K562 (cell line): ENCODE data around the gene POLD1. TPM values are rescaled to one million over a fixed set of nuclear protein-coding genes. Genes with fewer than 3 reads are reported as not detected.

Experiments
- ATAC-seq: fragments of 200-7000 bp; cut with Tn5 transposase; 3 replicates; pipeline ENCODE4 v1.9.1; 2020; ENCODE audit warnings: moderate library complexity
- BruUV-seq: library from RNA; stranded (reverse); fragments of 400-500 nt; replicated peaks from 2 replicates; lab custom pipeline; 2021; lab: Mats Ljungman, UMichigan
- CTCF ChIA-PET: fragments of 300-600 bp; formaldehyde crosslinking; extraction: SDS; loops from one replicate; lab custom pipeline; 2021; ENCODE audit warnings: low intra/inter-chr PET ratio; lab: Yijun Ruan, JAX
- POLR2A ChIA-PET: fragments of 300-600, 350-650 bp; sonication (Branson Sonifier 250); formaldehyde crosslinking; extraction: SDS; loops from one replicate; lab custom pipeline; 2021; ENCODE audit warnings: antibody characterized with exemption, inconsistent platforms; lab: Yijun Ruan, JAX
- DNase-seq, 4 experiments: peaks; one replicate each; pipeline versions ENCODE4 v3.0.0 to v3.0.0-alpha.2; 2011 to 2018; ENCODE audit warnings: low spot score in 3 of 4, mixed read lengths in 3 of 4; ENCODE audit errors: extremely low read depth in 1 of 4
- FAIRE-seq: peaks from 2 replicates; lab custom pipeline; 2011; peaks lifted over from hg19 to GRCh38; lab: Jason Lieb, UNC
- H2AFZ ChIP-seq: 2 replicates; pipeline ENCODE4 v1.6.0; 2011; ENCODE audit warnings: low read depth, low read length, control low read depth, inconsistent platforms
- H3K27ac ChIP-seq: fragments of 200-600 bp; 3 replicates; pipeline ENCODE4 v1.8.0; 2011; ENCODE audit warnings: low read depth, mild to moderate bottlenecking, control low read depth, inconsistent platforms, low read length, moderate library complexity, mixed read lengths; ENCODE audit errors: extremely low read depth
- H3K27me3 ChIP-seq, 2 experiments: fragments of 300-600 bp in 1 of 2; 2 replicates in 1 of 2; 3 replicates in 1 of 2; pipeline versions ENCODE4 v1.6.0 to v1.8.0; 2011; ENCODE audit warnings: inconsistent platforms in 2 of 2, low read length in 2 of 2, mild to moderate bottlenecking in 1 of 2, mixed read lengths in 1 of 2, moderate library complexity in 1 of 2; ENCODE audit not compliant: control insufficient read depth in 2 of 2, insufficient read depth in 2 of 2
- H3K36me3 ChIP-seq: fragments of 300-600 bp; 3 replicates; pipeline ENCODE4 v1.8.0; 2011; ENCODE audit warnings: mild to moderate bottlenecking, low read length, inconsistent platforms; ENCODE audit not compliant: control insufficient read depth, insufficient read depth
- H3K4me1 ChIP-seq, 2 experiments: fragments of 200-600 bp in 1 of 2; replicated peaks in 1 of 2; 2 replicates in 1 of 2; 3 replicates in 1 of 2; pipeline versions ENCODE4 v1.5.1 to v1.8.0; 2011; ENCODE audit warnings: inconsistent platforms in 2 of 2, low read length in 2 of 2, mild to moderate bottlenecking in 1 of 2, mixed read lengths in 1 of 2, moderate library complexity in 1 of 2; ENCODE audit not compliant: control insufficient read depth in 2 of 2, insufficient read depth in 2 of 2
- H3K4me2 ChIP-seq: 2 replicates; pipeline ENCODE4 v1.6.1; 2011; ENCODE audit warnings: low read length, control low read depth, inconsistent platforms, mixed read lengths; ENCODE audit not compliant: insufficient read depth
- H3K4me3 ChIP-seq: fragments of 200-600 bp; sonication (generic), shearing (Covaris generic); 2 replicates; pipeline ENCODE4 v1.5.1; 2016; ENCODE audit warnings: control low read depth, inconsistent platforms
- H3K79me2 ChIP-seq: fragments of 200-600 bp; 3 replicates; pipeline ENCODE4 v1.8.0; 2011; ENCODE audit warnings: low read length, inconsistent platforms; ENCODE audit not compliant: control insufficient read depth, insufficient read depth
- H3K9ac ChIP-seq, 2 experiments: 2 replicates each; pipeline versions ENCODE4 v1.6.0 to v1.6.1; 2011; ENCODE audit warnings: low read depth in 2 of 2, low read length in 2 of 2, control low read depth in 1 of 2, inconsistent platforms in 1 of 2, mild to moderate bottlenecking in 1 of 2, mixed read lengths in 1 of 2; ENCODE audit not compliant: insufficient read depth in 1 of 2
- H3K9me1 ChIP-seq: one replicate; pipeline ENCODE4 v1.6.0; 2011; ENCODE audit warnings: inconsistent platforms, mild to moderate bottlenecking, low read length, moderate library complexity; ENCODE audit not compliant: control insufficient read depth, insufficient read depth
- H3K9me3 ChIP-seq: replicated peaks from 2 replicates; pipeline ENCODE4 v1.5.1; 2011; ENCODE audit warnings: low read depth, low read length, inconsistent platforms; ENCODE audit not compliant: control insufficient read depth, insufficient read depth
- H4K20me1 ChIP-seq: replicated peaks from 2 replicates; pipeline ENCODE4 v1.6.1; 2011; ENCODE audit warnings: low read length, inconsistent platforms, mixed read lengths; ENCODE audit not compliant: control insufficient read depth, insufficient read depth
- ETV1 ChIP-seq: fragments of 450-650 bp; conservative IDR thresholded peaks from 2 replicates; pipeline ENCODE4 v1.6.1; 2016; ENCODE audit warnings: missing genetic modification characterization, control low read depth, low read depth, missing compliant biosample characterization
- L3MBTL2 ChIP-seq: fragments of 450-650 bp; IDR thresholded peaks from 2 replicates; pipeline ENCODE4 v1.6.1; 2016; ENCODE audit warnings: mild to moderate bottlenecking, moderate library complexity
- NFIC ChIP-seq: fragments of 450-650 bp; IDR thresholded peaks from 2 replicates; pipeline ENCODE4 v1.6.1; 2017; ENCODE audit warnings: mild to moderate bottlenecking, inconsistent platforms
- RBFOX2 ChIP-seq: fragments of 200-400 bp; formaldehyde crosslinking; IDR thresholded peaks from 2 replicates; pipeline ENCODE4 v1.6.1; 2017; ENCODE audit warnings: low read depth, mild to moderate bottlenecking, low read length, moderate library complexity
- TARDBP ChIP-seq: fragments of 450-650 bp; IDR thresholded peaks from 2 replicates; pipeline ENCODE4 v1.6.1; 2016
- TRIM28 ChIP-seq: fragments of 450-650 bp; IDR thresholded peaks from 2 replicates; pipeline ENCODE4 v1.6.1; 2017
- ZBTB33 ChIP-seq: sonication (generic); formaldehyde crosslinking; IDR thresholded peaks from 2 replicates; pipeline ENCODE4 v1.8.1; 2023; ENCODE audit warnings: mild to moderate bottlenecking, missing genetic modification reagents
- WGBS: fragments of 100-300 bp; shearing (Covaris generic); methylation state at CpG from one replicate; pipeline ENCODE4 v1.1.6; 2016; ENCODE audit warnings: low coverage, mixed read lengths; ENCODE audit not compliant: insufficient coverage; ENCODE audit errors: missing lambda C conversion rate; 5-methylcytosine and 5-hydroxymethylcytosine counted together
- in situ Hi-C: fragments of 300-500 bp; cut with MboI; formaldehyde crosslinking; loops from 4 replicates; pipeline ENCODE4 v1.15.0; 2018; ENCODE audit warnings: inconsistent platforms, mixed read lengths
- intact Hi-C: fragments of 100-400 bp; cut with micrococcal nuclease; formaldehyde crosslinking; loops from 2 replicates; pipeline ENCODE4 v1.14.2; 2022
- polyA plus RNA-seq, 8 experiments: library from polyadenylated mRNA; depleted of rRNA in 4 of 8; stranded (reverse) in 5 of 8; unstranded in 3 of 8; fragments of >200 nt; fragmentation: Nextera tagmentation in 2 of 8; fragmentation: Illumina TruSeq in 1 of 8; extraction: Ambion mirVana in 2 of 8; extraction: Trizol in 1 of 8; gene quantifications; 2 replicates each; pipeline versions ENCODE4 v1.2.1 to v1.2.3, GENCODE V29; 2011 to 2014; ENCODE audit warnings: inconsistent platforms in 1 of 8, missing spikeins in 1 of 8
- total RNA-seq, 7 experiments: library from RNA; depleted of rRNA in 6 of 7; stranded (reverse); fragments of >200 nt in 6 of 7; fragmentation: Illumina TruSeq in 2 of 7; extraction: Trizol in 2 of 7; gene quantifications; 2 replicates each; pipeline versions ENCODE4 v1.2.1 to v1.2.3, GENCODE V29; 2011 to 2021; ENCODE audit warnings: low replicate concordance in 1 of 7
- TF ChIP-seq, protein P1 (sequence below): fragments of 450-650 bp; IDR thresholded peaks from 2 replicates; pipeline ENCODE4 v1.6.1; 2017; ENCODE audit warnings: mild to moderate bottlenecking, moderate library complexity
- TF ChIP-seq, protein P2 (sequence below), 2 experiments: IDR thresholded peaks; 2 replicates each; pipeline ENCODE4 v1.6.1; 2011; ENCODE audit warnings: borderline replicate concordance in 1 of 2, control low read depth in 1 of 2, low read depth in 1 of 2, low read length in 1 of 2, mild to moderate bottlenecking in 1 of 2, mixed read lengths in 1 of 2, moderate library complexity in 1 of 2; ENCODE audit not compliant: insufficient read depth in 1 of 2, insufficient read length in 1 of 2, poor library complexity in 1 of 2, severe bottlenecking in 1 of 2; ENCODE audit errors: extremely low read depth in 1 of 2

Gene POLD1
- total and polyA plus RNA-seq, 9 of the 15 experiments (the other 6 are each of a cell fraction or from before 2014, with no cell fraction given), result 1.3 to 312 (median 47.8) TPM

GRCh38 chr19:50381881-50382729 lies 2.0 kb upstream of the POLD1 start (continued):
- peak; percentile 60 for TF ChIP-seq RBFOX2
- TF ChIP-seq ZBTB33 (CRISPR knock-in tag), result peak; percentile 93
- TF ChIP-seq TARDBP, result no peak
- TF ChIP-seq, all 486 proteins: peak for 5

DNA sequence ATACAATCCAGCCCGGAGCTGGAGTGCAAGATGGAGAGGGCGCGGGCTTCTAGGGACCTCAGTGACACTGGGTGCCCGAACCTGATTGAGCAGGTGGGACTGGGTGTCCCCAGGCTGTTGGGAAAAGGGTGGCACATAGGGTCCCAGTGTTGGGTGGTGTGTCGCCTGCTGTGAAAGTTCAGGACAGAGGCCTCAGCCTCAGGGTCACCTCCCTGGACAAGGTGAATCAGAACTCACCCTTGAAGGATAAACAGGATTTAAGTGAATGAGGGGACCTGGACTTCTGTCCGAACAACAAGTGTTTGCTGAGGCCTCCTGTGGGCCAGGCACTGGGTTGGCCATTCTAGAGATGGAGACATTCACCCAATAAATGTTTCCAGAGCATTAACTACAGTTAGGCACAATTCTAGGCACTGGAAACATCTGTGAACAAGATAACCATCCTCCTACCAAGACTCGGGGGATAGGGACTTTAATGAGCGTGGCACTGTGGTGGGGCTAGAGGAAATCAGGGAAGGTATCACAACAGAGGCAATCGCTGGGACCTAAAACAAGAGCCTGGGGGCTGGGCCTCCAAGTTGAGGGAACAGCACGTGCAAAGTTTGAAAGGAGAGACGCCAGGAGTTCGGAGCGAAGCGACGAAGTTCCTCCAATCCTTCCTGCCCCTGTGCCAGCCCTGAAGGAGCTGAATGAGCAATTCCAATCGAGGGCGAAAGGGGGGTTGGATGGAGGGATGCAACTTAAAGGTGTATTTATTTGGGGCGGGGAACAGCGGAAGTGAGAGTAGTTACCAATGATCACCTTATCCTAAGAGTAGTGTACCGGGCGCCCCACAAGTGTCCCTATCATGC lies 921 bp upstream of the POLD1 start:
- in situ Hi-C loops, result no loop called here
- peak overlapping the region; percentile 82 for H2AFZ ChIP-seq
- no peaks in the 10 kb centered on the region for H3K27me3 ChIP-seq
- DNase-seq (peak in 2 of 4 experiments; percentile 2 to 56), ATAC-seq (peak; percentile 36), FAIRE-seq (no peak)
- H3K4me2 ChIP-seq, result peak overlapping the region; percentile 94
- 40% methylated on average over 20 of the region's 21 CpGs for WGBS
- peaks cover 11 to 80% of the 10 kb centered on the region in 2 experiments for H3K4me1 ChIP-seq
- intact Hi-C loops, result no loop called here
- no peaks in the 10 kb centered on the region for H3K9me1 ChIP-seq
- H3K9ac ChIP-seq, result peak overlapping the region; percentile 76 to 95; a peak in 3 of 4 replicates
- CTCF ChIA-PET, result interaction anchor here (0.7 kb wide), 1 partner anchor 335 kb away, joined by 5 read pairs; no protein-coding TSS in a partner anchor
- no peaks in the 10 kb centered on the region for H3K9me3 ChIP-seq
- peaks cover 56% of the 10 kb centered on the region for H3K79me2 ChIP-seq
- POLR2A ChIA-PET, result interaction anchor here (0.7 to 2.2 kb wide), 11 partner anchors 8 to 83 kb away, joined by 3 to 17 read pairs (median 3); partner anchors contain the start of gene NR1H2
- H3K36me3 ChIP-seq, result peaks cover 77% of the 10 kb centered on the region
- H3K27ac ChIP-seq, result peak overlapping the region; percentile 86
- TSS peak; percentile 85 for BruUV-seq
- H4K20me1 ChIP-seq, result peaks cover 5% of the 10 kb centered on the region
- peak overlapping the region; percentile 51 for H3K4me3 ChIP-seq
- TF ChIP-seq TRIM28, result no peak
- TF ChIP-seq NFIC, result peak; percentile 16; the same call in 1 of the 2 replicates
- TF ChIP-seq L3MBTL2, result peak; percentile 81
- TF ChIP-seq, protein P1, sequence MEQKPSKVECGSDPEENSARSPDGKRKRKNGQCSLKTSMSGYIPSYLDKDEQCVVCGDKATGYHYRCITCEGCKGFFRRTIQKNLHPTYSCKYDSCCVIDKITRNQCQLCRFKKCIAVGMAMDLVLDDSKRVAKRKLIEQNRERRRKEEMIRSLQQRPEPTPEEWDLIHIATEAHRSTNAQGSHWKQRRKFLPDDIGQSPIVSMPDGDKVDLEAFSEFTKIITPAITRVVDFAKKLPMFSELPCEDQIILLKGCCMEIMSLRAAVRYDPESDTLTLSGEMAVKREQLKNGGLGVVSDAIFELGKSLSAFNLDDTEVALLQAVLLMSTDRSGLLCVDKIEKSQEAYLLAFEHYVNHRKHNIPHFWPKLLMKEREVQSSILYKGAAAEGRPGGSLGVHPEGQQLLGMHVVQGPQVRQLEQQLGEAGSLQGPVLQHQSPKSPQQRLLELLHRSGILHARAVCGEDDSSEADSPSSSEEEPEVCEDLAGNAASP, result no peak
- TF ChIP-seq ETV1, result peak; percentile 47; the same call in 1 of the 2 replicates
- TF ChIP-seq, protein P2, sequence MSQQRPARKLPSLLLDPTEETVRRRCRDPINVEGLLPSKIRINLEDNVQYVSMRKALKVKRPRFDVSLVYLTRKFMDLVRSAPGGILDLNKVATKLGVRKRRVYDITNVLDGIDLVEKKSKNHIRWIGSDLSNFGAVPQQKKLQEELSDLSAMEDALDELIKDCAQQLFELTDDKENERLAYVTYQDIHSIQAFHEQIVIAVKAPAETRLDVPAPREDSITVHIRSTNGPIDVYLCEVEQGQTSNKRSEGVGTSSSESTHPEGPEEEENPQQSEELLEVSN (IDR thresholded peaks at IDR 0.05; ENCODE audit: borderline replicate concordance in 1 of 2, extremely low read depth in 1 of 2, insufficient read depth in 1 of 2, insufficient read length in 1 of 2, low read depth in 1 of 2, low read length in 1 of 2, poor library complexity in 1 of 2, severe bottlenecking in 1 of 2), result peak; percentile 36 to 79
